PFSK-1 (cell line): Measurements from ENCODE around the gene CD2BP2.

Source experiments
- FOXP2 ChIP-seq: optimal IDR thresholded peaks from 2 replicates; pipeline ENCODE3; 2011; ENCODE audit warnings: borderline replicate concordance, control low read depth, inconsistent platforms; ENCODE audit not compliant: insufficient read depth; ENCODE audit errors: extremely low read length, extremely low read depth
- POLR2AphosphoS5 ChIP-seq: IDR thresholded peaks from 2 replicates; pipeline ENCODE4 v1.6.1; 2012; ENCODE audit warnings: low read depth, mild to moderate bottlenecking, control low read depth, low read length, moderate library complexity
- SIN3A ChIP-seq: IDR thresholded peaks from 2 replicates; pipeline ENCODE4 v1.6.1; 2012; ENCODE audit warnings: mild to moderate bottlenecking, low read length, moderate library complexity, borderline replicate concordance; ENCODE audit not compliant: insufficient read depth
- TAF1 ChIP-seq: IDR thresholded peaks from 2 replicates; pipeline ENCODE4 v1.6.1; 2012; ENCODE audit warnings: low read length, control low read depth, borderline replicate concordance; ENCODE audit not compliant: insufficient read depth

GRCh38 chr16:30351586-30352419 is 3.3 kb downstream of the CD2BP2 start:
- no peak for TF ChIP-seq SIN3A
- TF ChIP-seq POLR2AphosphoS5: no peak
- TF ChIP-seq FOXP2: no peak
- TF ChIP-seq TAF1: no peak
